Chondrocyte (in vitro differentiated cells): ENCODE measurements around the gene TMEM115. TPM values are rescaled to one million over a fixed set of nuclear protein-coding genes. Genes with fewer than 3 reads are reported as not detected.

Source experiments
- DNase-seq: peaks from one replicate; pipeline ENCODE4 v3.0.0; 2021; ENCODE audit warnings: mixed read lengths, low spot score
- H3K27ac Mint-ChIP-seq: one replicate; pipeline ENCODE4 v1.8.0; 2021; ENCODE audit warnings: mild to moderate bottlenecking, moderate library complexity, mixed read lengths; ENCODE audit not compliant: unreplicated experiment
- H3K27me3 Mint-ChIP-seq: 2 replicates; pipeline ENCODE4 v1.8.0; 2021; ENCODE audit warnings: low read depth, mixed read lengths
- H3K36me3 Mint-ChIP-seq: 2 replicates; pipeline ENCODE4 v1.8.0; 2021; ENCODE audit warnings: low read depth, mixed read lengths
- H3K4me1 Mint-ChIP-seq: 2 replicates; pipeline ENCODE4 v1.8.0; 2021; ENCODE audit warnings: low read depth, mild to moderate bottlenecking, mixed read lengths
- H3K4me3 Mint-ChIP-seq: one replicate; pipeline ENCODE4 v1.8.0; 2021; ENCODE audit warnings: mild to moderate bottlenecking, moderate library complexity, mixed read lengths; ENCODE audit not compliant: unreplicated experiment
- H3K9me3 Mint-ChIP-seq: 2 replicates; pipeline ENCODE4 v1.8.0; 2021; ENCODE audit warnings: low read depth, mixed read lengths
- total RNA-seq: library from RNA; stranded (reverse); gene quantifications from 3 replicates; pipeline ENCODE4 v1.2.1, GENCODE V29; 2021
- TF ChIP-seq, protein P1 (sequence below): fragments of 200-600 bp; sonication (generic); IDR thresholded peaks from 2 replicates; pipeline ENCODE4 v1.5.0; 2021; ENCODE audit warnings: antibody characterized with exemption, mild to moderate bottlenecking, moderate library complexity

TMEM115 gene
- total RNA-seq, 1 donor from 2014 or later = 50.4 TPM

DNA sequence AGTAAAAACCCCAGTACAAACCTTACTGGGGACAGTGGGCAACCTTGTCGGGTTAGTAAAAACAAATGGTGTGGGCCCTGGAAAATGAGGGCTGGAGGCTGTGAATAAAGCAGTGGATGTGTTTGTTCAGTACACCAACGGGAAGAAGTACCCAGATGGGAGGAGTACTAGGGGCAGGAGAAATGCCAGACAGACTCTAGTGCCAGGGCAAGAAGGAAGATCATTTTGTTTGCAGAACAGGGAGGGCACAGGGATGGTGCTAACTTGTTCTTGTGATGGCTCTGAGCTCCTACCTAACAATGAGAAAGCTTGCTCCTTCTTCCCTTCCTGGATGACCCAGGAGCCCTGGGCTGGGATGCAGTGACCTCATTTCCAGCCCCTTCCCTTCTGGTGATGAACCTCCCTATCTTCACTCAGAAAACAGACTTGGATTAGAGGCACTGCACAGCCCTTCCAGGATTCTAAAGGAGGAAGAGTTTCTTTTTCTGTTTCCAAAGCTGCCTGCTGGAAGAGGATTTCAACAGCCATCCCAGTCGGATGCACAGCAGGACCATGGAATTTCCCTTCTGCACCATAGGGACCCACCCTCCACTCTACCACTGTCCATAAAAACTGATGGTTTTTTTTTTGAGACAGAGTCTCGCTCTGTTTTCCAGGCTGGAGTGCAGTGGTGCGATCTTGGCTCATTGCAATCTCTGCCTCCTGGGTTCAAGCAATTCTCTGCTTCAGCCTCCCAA, 24.8 kb downstream of the TMEM115 start:
- H3K36me3 Mint-ChIP-seq = peaks cover 4% of the 10 kb centered on the region
- peaks cover 49% of the 10 kb centered on the region for H3K4me1 Mint-ChIP-seq
- TF ChIP-seq, protein P1, sequence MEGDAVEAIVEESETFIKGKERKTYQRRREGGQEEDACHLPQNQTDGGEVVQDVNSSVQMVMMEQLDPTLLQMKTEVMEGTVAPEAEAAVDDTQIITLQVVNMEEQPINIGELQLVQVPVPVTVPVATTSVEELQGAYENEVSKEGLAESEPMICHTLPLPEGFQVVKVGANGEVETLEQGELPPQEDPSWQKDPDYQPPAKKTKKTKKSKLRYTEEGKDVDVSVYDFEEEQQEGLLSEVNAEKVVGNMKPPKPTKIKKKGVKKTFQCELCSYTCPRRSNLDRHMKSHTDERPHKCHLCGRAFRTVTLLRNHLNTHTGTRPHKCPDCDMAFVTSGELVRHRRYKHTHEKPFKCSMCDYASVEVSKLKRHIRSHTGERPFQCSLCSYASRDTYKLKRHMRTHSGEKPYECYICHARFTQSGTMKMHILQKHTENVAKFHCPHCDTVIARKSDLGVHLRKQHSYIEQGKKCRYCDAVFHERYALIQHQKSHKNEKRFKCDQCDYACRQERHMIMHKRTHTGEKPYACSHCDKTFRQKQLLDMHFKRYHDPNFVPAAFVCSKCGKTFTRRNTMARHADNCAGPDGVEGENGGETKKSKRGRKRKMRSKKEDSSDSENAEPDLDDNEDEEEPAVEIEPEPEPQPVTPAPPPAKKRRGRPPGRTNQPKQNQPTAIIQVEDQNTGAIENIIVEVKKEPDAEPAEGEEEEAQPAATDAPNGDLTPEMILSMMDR = no peak
- H3K4me3 Mint-ChIP-seq = peak overlapping the region; percentile 37
- no peaks in the 10 kb centered on the region for H3K9me3 Mint-ChIP-seq
- peak overlapping the region; percentile 98 for H3K27ac Mint-ChIP-seq
- H3K27me3 Mint-ChIP-seq = no peaks in the 10 kb centered on the region
- no peak for DNase-seq

DNA sequence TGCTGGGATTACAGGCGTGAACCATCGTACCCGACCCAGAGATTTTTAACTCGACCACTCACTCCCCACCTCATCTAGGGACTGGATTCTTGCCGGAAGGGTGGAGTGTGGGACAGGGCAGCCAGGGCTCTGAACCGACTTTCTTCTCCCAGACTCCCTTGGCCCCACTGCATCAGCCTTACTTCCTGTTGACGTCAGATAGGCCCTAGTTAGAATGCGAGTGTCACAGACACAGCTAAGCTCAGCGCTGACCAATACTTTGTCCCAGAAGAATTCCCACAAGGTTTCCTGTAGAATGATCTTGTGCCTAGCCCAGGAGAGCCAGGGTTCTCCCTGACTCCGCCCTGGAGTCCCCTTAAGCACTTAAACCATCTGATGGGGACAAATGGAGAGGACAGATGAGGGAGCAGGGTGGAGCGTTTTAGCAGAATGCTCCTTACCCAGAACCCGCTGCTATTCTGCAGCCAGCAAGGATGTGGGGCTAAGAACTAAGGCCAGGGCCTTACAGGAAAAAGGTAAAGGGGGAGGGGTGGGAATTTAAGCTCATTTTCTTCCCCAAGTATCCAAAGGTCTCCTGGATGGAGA, 25.5 kb downstream of the TMEM115 start:
- DNase-seq = no peak
- Mint-ChIP-seq H3K9me3 (no peaks in the 10 kb centered on the region), H3K27ac (peak overlapping the region; percentile 70), H3K4me1 (peaks cover 44% of the 10 kb centered on the region), H3K4me3 (peak overlapping the region; percentile 37), H3K27me3 (no peaks in the 10 kb centered on the region), H3K36me3 (peaks cover 4% of the 10 kb centered on the region)
- TF ChIP-seq, protein P1 = no peak

DNA sequence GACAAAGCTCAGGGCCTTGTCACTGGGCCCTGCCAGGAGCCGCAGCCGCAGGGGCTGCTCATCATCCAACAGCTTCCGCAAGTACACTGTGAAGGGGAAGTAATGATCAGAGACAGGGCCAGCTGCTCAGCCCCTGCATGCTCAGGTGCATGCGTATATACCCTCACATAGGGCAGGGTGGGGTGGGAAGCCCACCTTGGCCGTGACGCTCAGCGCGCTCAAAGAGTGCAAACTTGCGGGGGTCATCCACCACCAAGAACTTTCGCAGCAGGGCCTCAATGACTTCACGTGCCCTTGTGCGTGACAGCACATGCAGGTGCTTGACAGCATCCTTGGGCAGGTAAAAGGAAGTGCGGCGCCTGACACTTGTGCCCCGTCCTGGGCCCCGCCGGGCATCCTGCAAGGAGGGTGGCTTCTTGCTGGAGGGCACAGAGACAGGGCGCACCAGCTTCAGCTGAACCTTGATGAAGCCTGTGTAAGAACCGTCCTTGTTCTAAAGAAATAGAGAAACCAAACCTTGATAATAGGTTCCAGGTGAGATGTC, 27.9 kb downstream of the TMEM115 start:
- Mint-ChIP-seq H3K27me3 (no peaks in the 10 kb centered on the region), H3K4me3 (no peak overlapping the region), H3K4me1 (peaks cover 47% of the 10 kb centered on the region), H3K9me3 (no peaks in the 10 kb centered on the region), H3K27ac (no peak overlapping the region), H3K36me3 (peaks cover 4% of the 10 kb centered on the region)
- TF ChIP-seq, protein P1 = no peak
- DNase-seq = no peak

DNA sequence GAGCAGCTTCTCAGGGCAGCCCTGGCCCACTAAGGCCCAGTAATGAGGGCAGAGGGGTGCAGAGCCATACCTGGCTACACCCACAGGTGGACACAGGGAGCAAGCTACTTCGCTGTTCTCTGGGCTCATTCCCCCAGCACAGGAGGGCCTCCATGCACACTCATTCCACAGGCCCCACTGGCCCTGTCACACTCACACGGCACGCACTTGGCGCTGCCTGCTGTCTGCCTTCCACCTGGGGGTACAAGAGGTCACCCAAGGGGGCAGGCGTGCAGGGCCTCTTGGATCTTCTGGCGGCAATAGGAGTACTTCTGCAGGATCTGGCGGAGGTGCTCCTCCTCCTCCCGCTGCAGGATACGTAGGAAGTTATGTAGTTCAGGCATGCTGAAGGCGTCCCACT, 29.0 kb downstream of the TMEM115 start:
- TF ChIP-seq, protein P1 = no peak
- H3K4me3 Mint-ChIP-seq = no peak overlapping the region
- no peak overlapping the region for H3K27ac Mint-ChIP-seq
- H3K27me3 Mint-ChIP-seq = no peaks in the 10 kb centered on the region
- DNase-seq = no peak
- H3K36me3 Mint-ChIP-seq = peaks cover 4% of the 10 kb centered on the region
- no peaks in the 10 kb centered on the region for H3K9me3 Mint-ChIP-seq
- peaks cover 36% of the 10 kb centered on the region for H3K4me1 Mint-ChIP-seq

DNA sequence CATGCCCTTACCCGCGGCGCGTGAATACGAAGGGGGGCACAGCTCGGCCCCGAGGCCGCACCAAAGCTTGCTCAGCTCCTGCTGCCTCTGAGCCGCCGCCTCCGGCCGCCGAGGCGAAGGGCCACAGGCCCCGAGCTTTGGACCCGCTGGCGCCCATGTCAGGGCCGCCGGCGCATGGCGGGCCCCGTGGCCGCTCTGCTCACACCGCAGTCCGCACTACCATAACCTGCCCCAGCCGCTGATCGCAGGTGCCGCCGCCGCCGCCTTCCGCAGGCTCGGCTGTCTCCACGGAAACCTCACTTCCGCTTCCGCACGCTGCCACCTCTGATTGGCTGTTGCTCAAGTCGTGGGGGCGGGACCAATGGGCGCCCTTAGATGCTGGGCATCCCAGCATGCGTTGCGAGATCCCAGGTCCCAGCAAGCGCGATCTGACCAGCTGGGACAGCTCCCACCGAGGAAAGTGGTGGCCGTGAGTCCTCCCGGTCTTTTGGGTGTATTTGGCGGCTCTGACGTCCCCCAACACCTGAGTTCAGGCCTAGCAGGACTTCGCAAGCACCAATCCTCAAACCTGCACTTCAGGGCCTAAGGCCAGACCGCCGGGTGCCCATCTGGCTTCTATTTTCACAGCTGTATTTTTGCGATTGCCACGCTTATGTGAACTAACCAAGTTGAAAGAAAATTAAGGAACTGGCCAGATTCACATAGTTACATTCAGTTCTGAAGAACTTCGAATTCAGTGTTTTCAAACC, 31.2 kb downstream of the TMEM115 start, which contains the start of gene TUSC2:
TSS of gene TUSC2 (minus strand) at position 281 of the 749 bp plus-strand sequence. CDS start at position 157, 124 bp downstream.
- DNase-seq = no peak
- no peaks in the 10 kb centered on the region for H3K27me3 Mint-ChIP-seq
- TF ChIP-seq, protein P1 = no peak
- no peaks in the 10 kb centered on the region for H3K9me3 Mint-ChIP-seq
- H3K27ac Mint-ChIP-seq = peak within 1 kb of the TSS; percentile 93
- H3K4me3 Mint-ChIP-seq = peak within 1 kb of the TSS; percentile 86
- peaks cover 22% of the 10 kb centered on the region for H3K4me1 Mint-ChIP-seq
- peaks cover 4% of the 10 kb centered on the region for H3K36me3 Mint-ChIP-seq
